OCI-LY3 (cell line): ENCODE measurements around the gene LGR4.

Experiments
- H2AFZ ChIP-seq: fragments of 200-600, 300-600 bp; shearing (Covaris generic); 2 replicates; pipeline ENCODE4 v1.6.0; 2014; ENCODE audit warnings: antibody characterized with exemption, low read depth, low read length
- H3K27ac ChIP-seq: fragments of 200-600, 300-600 bp; sonication (generic); 2 replicates; pipeline ENCODE4 v1.5.1; 2014; ENCODE audit warnings: mild to moderate bottlenecking, low read length, moderate library complexity, mixed read lengths
- H3K27me3 ChIP-seq: fragments of 200-600, 300-600 bp; sonication (generic); 2 replicates; pipeline ENCODE4 v1.6.1; 2014; ENCODE audit warnings: low read depth, low read length, mixed read lengths
- H3K36me3 ChIP-seq: fragments of 200-600, 300-600 bp; sonication (generic); replicated peaks from 2 replicates; pipeline ENCODE3; 2014; ENCODE audit warnings: low read depth, low read length, mixed read lengths
- H3K4me1 ChIP-seq: fragments of 300-600, 200-600 bp; sonication (generic); 2 replicates; pipeline ENCODE4 v1.6.1; 2014; ENCODE audit warnings: low read length, mixed read lengths
- H3K4me2 ChIP-seq: fragments of 200-600, 300-600 bp; sonication (generic); 2 replicates; pipeline ENCODE4 v1.6.1; 2014; ENCODE audit warnings: low read length, mixed read lengths
- H3K4me3 ChIP-seq: fragments of 300-600, 200-600 bp; sonication (generic); 2 replicates; pipeline ENCODE4 v1.5.1; 2014; ENCODE audit warnings: antibody characterized with exemption, mild to moderate bottlenecking, low read length, moderate library complexity
- H3K79me2 ChIP-seq: fragments of 300-600, 200-600 bp; shearing (Covaris generic); 2 replicates; pipeline ENCODE4 v1.6.1; 2014; ENCODE audit warnings: mild to moderate bottlenecking, low read length, mixed read lengths
- H3K9ac ChIP-seq: fragments of 300-600, 200-600 bp; shearing (Covaris generic); 2 replicates; pipeline ENCODE4 v1.6.0; 2014; ENCODE audit warnings: mild to moderate bottlenecking, low read length, moderate library complexity
- H3K9me3 ChIP-seq: fragments of 200-600, 300-600 bp; shearing (Covaris generic); 2 replicates; pipeline ENCODE4 v1.6.1; 2014; ENCODE audit warnings: low read length, mixed read lengths; ENCODE audit not compliant: insufficient read depth
- H4K20me1 ChIP-seq: fragments of 200-600, 300-600 bp; sonication (generic); 2 replicates; pipeline ENCODE4 v1.6.1; 2016; ENCODE audit warnings: low read length, mixed read lengths; ENCODE audit not compliant: insufficient read depth
- CTCF ChIP-seq: fragments of 200-600, 300-600 bp; sonication (generic); IDR thresholded peaks from 2 replicates; pipeline ENCODE4 v1.5.1; 2014; ENCODE audit warnings: antibody characterized with exemption, low read length, low read depth
- EZH2phosphoT487 ChIP-seq: fragments of 200-600 bp; shearing (Covaris generic); IDR thresholded peaks from 2 replicates; pipeline ENCODE4 v1.6.1; 2018; ENCODE audit warnings: antibody characterized with exemption, mixed run types, low read depth

The LGR4 gene

GRCh38 chr11:27350511-27350910, 122.1 kb downstream of the LGR4 start:
- H3K36me3 ChIP-seq = no peaks in the 10 kb centered on the region
- no peaks in the 10 kb centered on the region for H3K27me3 ChIP-seq
- no peaks in the 10 kb centered on the region for H3K79me2 ChIP-seq
- no peak overlapping the region for H3K9ac ChIP-seq
- no peak overlapping the region for H3K4me2 ChIP-seq
- no peak overlapping the region for H2AFZ ChIP-seq
- TF ChIP-seq EZH2phosphoT487 (no peak), CTCF (no peak)
- H3K4me3 ChIP-seq = no peak overlapping the region
- no peaks in the 10 kb centered on the region for H3K9me3 ChIP-seq
- H3K27ac ChIP-seq = no peak overlapping the region
- H3K4me1 ChIP-seq = no peaks in the 10 kb centered on the region
- no peaks in the 10 kb centered on the region for H4K20me1 ChIP-seq

GRCh38 chr11:27349919-27350318, 122.7 kb downstream of the LGR4 start:
- H3K4me2 ChIP-seq = no peak overlapping the region
- H2AFZ ChIP-seq = no peak overlapping the region
- no peak for TF ChIP-seq EZH2phosphoT487
- TF ChIP-seq CTCF = no peak
- no peak overlapping the region for H3K27ac ChIP-seq
- no peak overlapping the region for H3K4me3 ChIP-seq
- no peak overlapping the region for H3K9ac ChIP-seq
- no peaks in the 10 kb centered on the region for H3K36me3 ChIP-seq
- H3K9me3 ChIP-seq = no peaks in the 10 kb centered on the region
- no peaks in the 10 kb centered on the region for H3K4me1 ChIP-seq
- H3K27me3 ChIP-seq = no peaks in the 10 kb centered on the region
- H3K79me2 ChIP-seq = no peaks in the 10 kb centered on the region
- no peaks in the 10 kb centered on the region for H4K20me1 ChIP-seq

GRCh38 chr11:27348340-27348873, 124.2 kb downstream of the LGR4 start:
- Histone ChIP-seq H3K4me3 (no peak overlapping the region), H3K36me3 (no peaks in the 10 kb centered on the region), H3K4me2 (no peak overlapping the region), H2AFZ (no peak overlapping the region), H3K27me3 (no peaks in the 10 kb centered on the region), H3K9me3 (no peaks in the 10 kb centered on the region), H3K27ac (no peak overlapping the region), H3K9ac (no peak overlapping the region), H3K79me2 (no peaks in the 10 kb centered on the region), H3K4me1 (no peaks in the 10 kb centered on the region), H4K20me1 (no peaks in the 10 kb centered on the region)
- TF ChIP-seq CTCF (no peak), EZH2phosphoT487 (no peak)

- Histone ChIP-seq H3K27ac (no peak overlapping the region), H2AFZ (no peak overlapping the region), H3K36me3 (no peaks in the 10 kb centered on the region), H3K79me2 (no peaks in the 10 kb centered on the region), H3K27me3 (no peaks in the 10 kb centered on the region), H3K4me3 (no peak overlapping the region), H3K9ac (no peak overlapping the region), H3K4me2 (no peak overlapping the region), H4K20me1 (no peaks in the 10 kb centered on the region), H3K9me3 (no peaks in the 10 kb centered on the region), H3K4me1 (no peaks in the 10 kb centered on the region)
- TF ChIP-seq CTCF (no peak), EZH2phosphoT487 (no peak)
Measured at GRCh38 chr11:27347359-27348339, 124.9 kb downstream of the LGR4 start.
